GM21515 (cell line): ENCODE data around the gene BTNL3.
"Not testable (repeated sequence)": the region's sequence is repeated elsewhere in the genome, so short reads cannot be mapped to it uniquely, and the experiment has no call there.

Source experiments
- ATAC-seq: cut with Tn5 transposase; IDR thresholded peaks from one replicate; pipeline ENCODE4 v1.9.1; 2021; ENCODE audit not compliant: unreplicated experiment

BTNL3 gene, protein sequence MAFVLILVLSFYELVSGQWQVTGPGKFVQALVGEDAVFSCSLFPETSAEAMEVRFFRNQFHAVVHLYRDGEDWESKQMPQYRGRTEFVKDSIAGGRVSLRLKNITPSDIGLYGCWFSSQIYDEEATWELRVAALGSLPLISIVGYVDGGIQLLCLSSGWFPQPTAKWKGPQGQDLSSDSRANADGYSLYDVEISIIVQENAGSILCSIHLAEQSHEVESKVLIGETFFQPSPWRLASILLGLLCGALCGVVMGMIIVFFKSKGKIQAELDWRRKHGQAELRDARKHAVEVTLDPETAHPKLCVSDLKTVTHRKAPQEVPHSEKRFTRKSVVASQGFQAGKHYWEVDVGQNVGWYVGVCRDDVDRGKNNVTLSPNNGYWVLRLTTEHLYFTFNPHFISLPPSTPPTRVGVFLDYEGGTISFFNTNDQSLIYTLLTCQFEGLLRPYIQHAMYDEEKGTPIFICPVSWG

DNA sequence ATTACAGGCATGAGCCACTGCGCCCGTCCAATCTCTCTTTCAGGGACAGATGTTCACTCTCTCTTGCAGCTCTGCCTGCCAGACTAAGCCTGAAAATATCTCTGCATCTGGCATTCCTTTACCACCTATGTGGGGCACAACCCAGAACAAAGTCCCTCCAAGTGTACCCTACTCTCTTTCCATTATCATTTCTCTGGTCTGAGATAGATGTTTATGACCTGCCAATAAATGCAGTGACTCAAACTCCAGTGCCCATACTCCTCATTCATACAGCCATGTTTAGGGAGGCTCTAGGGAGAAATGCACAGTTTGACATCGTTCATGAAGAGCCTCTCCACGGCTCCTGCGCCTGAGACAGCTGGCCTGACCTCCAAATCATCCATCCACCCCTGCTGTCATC is at the start of gene BTNL3:
Gene BTNL3, plus strand, starts transcription at position 255 of the 400 bp plus-strand sequence. CDS start 183 bp downstream, outside the sequence.
- ATAC-seq, result no peak

- ATAC-seq, result no peak
Observed at GRCh38 chr5:180950291-180950949, 38.2 kb upstream of the BTNL3 start.

DNA sequence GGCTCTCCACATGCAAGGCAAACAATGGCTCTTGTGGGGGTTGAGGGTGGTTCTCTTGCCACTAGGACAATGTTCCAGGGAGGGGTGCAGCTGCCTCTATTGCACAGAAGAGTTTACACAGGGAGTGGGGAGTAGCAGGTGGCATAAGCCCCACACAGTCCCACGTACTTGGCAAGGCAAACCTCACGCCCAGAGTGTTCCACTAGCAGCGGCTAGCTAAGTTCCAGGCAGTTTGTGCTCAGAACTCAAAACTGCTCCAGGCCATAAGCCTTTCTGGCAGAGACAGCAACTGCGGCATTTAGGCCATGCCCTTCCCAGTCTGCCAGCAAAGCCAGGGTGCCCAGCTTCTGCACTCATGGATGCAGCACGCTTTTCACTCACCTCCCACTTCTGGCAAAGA is 29.0 kb upstream of the BTNL3 start:
- ATAC-seq, result no peak

GRCh38 chr5:180960209-180960608 is 28.4 kb upstream of the BTNL3 start:
- no peak for ATAC-seq

DNA sequence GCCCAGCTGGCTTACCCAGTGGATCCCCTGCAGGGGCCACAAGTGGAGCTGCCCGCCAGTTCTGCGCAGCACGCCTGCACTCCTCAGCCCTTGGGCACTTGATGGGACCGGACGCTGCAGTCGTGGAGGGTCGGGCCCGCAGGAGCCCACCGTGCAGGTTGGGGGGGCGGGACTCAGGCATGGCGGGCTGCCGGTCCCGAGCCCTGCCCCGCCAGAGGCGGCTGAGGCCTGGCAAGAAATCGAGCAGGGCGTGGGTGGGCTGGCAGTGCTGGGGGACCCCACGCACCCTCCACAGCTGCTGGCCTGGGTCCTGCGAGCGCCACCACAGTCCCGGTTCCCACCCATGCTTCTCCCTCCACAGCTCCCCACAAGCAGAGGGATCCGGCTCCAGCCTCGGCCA is 19.2 kb upstream of the BTNL3 start:
- ATAC-seq, result no peak

- ATAC-seq, result no peak
Observed at GRCh38 chr5:180970336-180970735, 18.3 kb upstream of the BTNL3 start.

- no peak for ATAC-seq
Observed at GRCh38 chr5:180970875-180971274, 17.8 kb upstream of the BTNL3 start.

- ATAC-seq, result no peak
Observed at GRCh38 chr5:180974612-180975315, 13.9 kb upstream of the BTNL3 start.

GRCh38 chr5:180975338-180975737 is 13.3 kb upstream of the BTNL3 start:
- no peak for ATAC-seq

- ATAC-seq, result no peak
Observed at GRCh38 chr5:180976518-180976917, 12.1 kb upstream of the BTNL3 start.

DNA sequence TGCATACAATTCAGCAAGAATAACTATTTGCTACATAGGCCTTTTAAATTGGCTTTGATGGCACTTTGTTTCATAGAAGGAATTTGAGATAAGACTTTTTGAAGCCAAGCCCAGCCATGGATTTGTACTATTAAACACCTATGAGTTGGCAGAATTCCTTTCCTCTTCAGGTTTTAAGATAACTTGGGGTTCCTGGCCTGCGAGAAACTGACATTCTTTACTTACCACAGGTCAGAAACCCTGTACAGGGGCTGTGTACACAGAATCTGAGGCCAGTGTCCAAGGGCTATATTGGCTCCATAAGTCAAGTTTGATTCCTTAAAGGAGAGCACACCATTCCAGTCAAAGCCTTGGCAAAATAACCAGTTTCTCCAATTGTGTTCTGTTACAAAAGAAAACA is 10.8 kb upstream of the BTNL3 start:
- no peak for ATAC-seq

- ATAC-seq, result no peak
Observed at GRCh38 chr5:180982008-180982741, 6.5 kb upstream of the BTNL3 start.

DNA sequence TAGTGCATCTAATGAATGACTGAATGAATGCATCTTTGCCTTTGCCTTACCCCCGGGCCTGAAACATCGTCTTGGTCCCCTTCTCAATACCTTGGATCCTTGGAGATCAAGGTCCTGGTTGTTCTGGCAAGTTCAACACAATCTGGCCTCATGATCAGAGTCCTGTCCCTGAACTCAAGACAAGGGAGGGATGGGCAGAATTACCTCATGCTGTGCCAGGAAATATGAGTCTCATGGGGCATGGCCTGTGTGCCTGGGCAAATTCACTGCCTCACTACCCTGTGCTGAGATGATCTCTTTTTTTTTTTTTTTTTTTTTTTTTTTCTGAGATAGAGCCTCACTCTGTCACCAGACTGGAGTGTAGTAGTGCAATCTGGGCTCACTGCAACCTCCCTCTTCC is 630 bp upstream of the BTNL3 start:
- no peak for ATAC-seq

DNA sequence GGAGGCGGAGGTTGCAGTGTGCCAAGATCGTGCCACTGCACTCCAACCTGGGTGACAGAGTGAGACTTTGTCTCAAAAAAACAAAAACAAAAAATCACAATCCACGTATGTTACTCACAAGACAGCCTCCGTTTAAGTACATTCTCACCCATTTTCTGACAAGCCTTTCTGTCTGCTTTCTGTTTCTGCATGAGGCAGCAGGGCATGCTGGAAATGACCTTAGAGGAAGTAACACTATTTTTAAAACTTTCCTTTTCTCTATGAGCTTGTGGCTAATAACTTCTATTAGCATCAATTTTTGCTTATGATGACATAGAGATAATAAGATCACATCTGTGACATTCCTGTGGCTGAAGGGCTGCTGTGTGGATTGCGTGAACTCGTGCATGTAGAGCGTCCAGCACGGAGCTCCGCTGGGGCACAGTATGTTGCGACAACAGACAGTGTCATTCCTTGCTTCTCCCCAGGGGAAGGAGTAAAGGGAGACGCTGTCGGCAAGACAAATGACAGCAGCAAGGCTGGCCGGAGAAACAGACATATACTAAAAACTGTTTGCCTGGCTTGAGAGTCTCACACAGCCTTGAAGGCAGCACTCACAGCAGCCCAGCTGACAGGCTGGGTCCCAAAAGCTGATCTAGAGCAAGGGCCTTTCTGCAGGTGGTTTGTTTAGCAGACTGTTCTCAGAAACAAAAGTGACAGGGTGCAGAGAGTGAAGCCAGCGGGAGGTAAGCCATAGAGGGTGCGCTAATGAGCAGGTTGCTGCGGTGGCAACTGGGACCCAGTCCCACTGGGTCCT is 1.6 kb downstream of the BTNL3 start:
- no peak for ATAC-seq

DNA sequence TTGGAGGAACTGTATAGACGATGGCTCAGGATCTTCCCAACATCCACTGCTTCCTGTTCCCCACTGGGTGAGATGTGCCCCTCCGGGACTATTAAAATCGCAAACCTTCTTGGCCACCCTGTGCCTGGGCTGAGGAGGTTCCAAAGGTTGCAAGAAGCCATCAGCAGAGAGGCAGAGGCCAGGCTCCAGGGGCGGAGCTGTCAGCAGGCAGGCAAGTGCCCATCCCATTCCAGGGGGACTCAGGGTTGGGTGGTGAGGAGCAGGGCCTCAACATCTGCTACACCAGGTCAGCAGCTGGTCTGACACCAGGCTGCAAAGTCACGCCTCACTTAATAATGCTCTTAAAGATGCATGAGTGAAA is 2.2 kb downstream of the BTNL3 start:
- no peak for ATAC-seq

GRCh38 chr5:181001947-181002346 is 13.3 kb downstream of the BTNL3 start:
- ATAC-seq, result no peak

- ATAC-seq, result no peak
Observed at GRCh38 chr5:181005791-181006190, 17.1 kb downstream of the BTNL3 start.

GRCh38 chr5:181008136-181008535 is 19.5 kb downstream of the BTNL3 start:
- ATAC-seq, result no peak

DNA sequence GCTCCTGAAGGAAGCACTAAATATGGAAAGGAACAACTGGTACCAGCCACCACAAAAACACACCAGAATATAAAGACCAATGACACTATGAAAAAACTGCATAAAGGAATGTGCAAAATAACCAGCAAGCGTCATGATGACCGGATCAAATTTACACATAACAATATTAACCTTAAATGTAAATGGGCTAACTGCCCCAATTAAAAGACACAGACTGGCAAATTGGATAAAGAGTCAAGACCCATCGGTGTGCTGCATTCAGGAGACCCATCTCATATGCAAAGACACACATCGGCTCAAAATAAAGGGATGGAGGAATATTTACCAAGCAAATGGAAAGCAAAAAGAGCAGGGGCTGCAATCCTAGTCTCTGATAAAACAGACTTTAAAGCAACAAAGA is 21.4 kb downstream of the BTNL3 start:
- not testable (repeated sequence) for ATAC-seq

- ATAC-seq, result not testable (repeated sequence)
Observed at GRCh38 chr5:181014654-181015053, 26.0 kb downstream of the BTNL3 start.
